Measurements from ENCODE around the gene DIABLO. TPM values are rescaled to one million over a fixed set of nuclear protein-coding genes. Genes with fewer than 3 reads are reported as not detected.

Gene DIABLO
- total RNA-seq, 1 experiment from 2014 or later, result 60.1 TPM

GRCh38 chr12:122200541-122201175, 25.2 kb downstream of the DIABLO start:
- no peak for DNase-seq (ENCODE audit: low read depth, low spot score)
- Histone ChIP-seq H3K9me3 (ENCODE audit: control insufficient read depth in 1 of 2, insufficient read depth in 1 of 2, low read depth in 1 of 2, low read length in 2 of 2) (peaks cover 0 to 4% of the 10 kb centered on the region in 2 experiments; a peak in 2 of 4 replicates), H3K27me3 (ENCODE audit: insufficient read depth, low read length) (no peaks in the 10 kb centered on the region), H3K36me3 (ENCODE audit: control insufficient read depth in 1 of 2, insufficient read depth in 2 of 2, low read length in 2 of 2) (no peaks in the 10 kb centered on the region), H3K4me1 (ENCODE audit: control insufficient read depth in 1 of 2, insufficient read depth in 2 of 2, low read length in 2 of 2) (peaks cover 2 to 30% of the 10 kb centered on the region in 2 experiments; a peak in 3 of 4 replicates), H2AFZ (ENCODE audit: low read depth, low read length, poor library complexity, severe bottlenecking) (no peak overlapping the region), H3K27ac (ENCODE audit: low read depth, low read length) (no peak overlapping the region), H3K9ac (ENCODE audit: low read length) (no peak overlapping the region), H3K4me3 (replicated peaks in 1 of 2; ENCODE audit: low read depth in 1 of 2, low read length in 2 of 2) (no peak overlapping the region), H3K9me2 (ENCODE audit: insufficient read depth) (no peaks in the 10 kb centered on the region), H3K4me2 (ENCODE audit: low read length) (no peak overlapping the region), H4K20me1 (ENCODE audit: insufficient read depth) (no peaks in the 10 kb centered on the region), H3K79me2 (ENCODE audit: insufficient read depth, low read length) (no peaks in the 10 kb centered on the region)
- no peak for ATAC-seq
- ChIA-PET CTCF (no interaction called here), POLR2A (no interaction called here), RAD21 (ENCODE audit: low non-redundant PET in 1 of 2, low total read pairs in 2 of 2, uncharacterized antibody in 2 of 2, unreplicated experiment in 2 of 2) (no interaction called here)
- intact Hi-C loops (cut with micrococcal nuclease), result no loop called here
- no TSS peak for BruUV-seq (replicated peaks)
- TF ChIP-seq CTCF (IDR thresholded peaks at IDR 0.05 in 2 of 3, conservative IDR thresholded peaks at IDR 0.05 in 1 of 3; ENCODE audit: borderline replicate concordance in 1 of 3, insufficient read depth in 1 of 3, low read depth in 2 of 3, low read length in 2 of 3) (peak in 2 of 3 experiments; percentile 13 to 33; a peak in 2 of 6 replicates), SP1 (IDR thresholded peaks at IDR 0.05; ENCODE audit: low read depth) (no peak)

- Histone ChIP-seq H3K4me1 (ENCODE audit: control insufficient read depth in 1 of 2, insufficient read depth in 2 of 2, low read length in 2 of 2) (peaks cover 2 to 21% of the 10 kb centered on the region in 2 experiments; a peak in 3 of 4 replicates), H3K4me3 (replicated peaks in 1 of 2; ENCODE audit: low read depth in 1 of 2, low read length in 2 of 2) (no peak overlapping the region), H3K9me3 (ENCODE audit: control insufficient read depth in 1 of 2, insufficient read depth in 1 of 2, low read depth in 1 of 2, low read length in 2 of 2) (peaks cover 0 to 10% of the 10 kb centered on the region in 2 experiments; a peak in 2 of 4 replicates), H3K4me2 (ENCODE audit: low read length) (no peak overlapping the region), H3K9me2 (ENCODE audit: insufficient read depth) (no peaks in the 10 kb centered on the region), H2AFZ (ENCODE audit: low read depth, low read length, poor library complexity, severe bottlenecking) (no peak overlapping the region), H3K36me3 (ENCODE audit: control insufficient read depth in 1 of 2, insufficient read depth in 2 of 2, low read length in 2 of 2) (no peaks in the 10 kb centered on the region), H3K9ac (ENCODE audit: low read length) (no peak overlapping the region), H4K20me1 (ENCODE audit: insufficient read depth) (no peaks in the 10 kb centered on the region), H3K79me2 (ENCODE audit: insufficient read depth, low read length) (no peaks in the 10 kb centered on the region), H3K27ac (ENCODE audit: low read depth, low read length) (no peak overlapping the region), H3K27me3 (ENCODE audit: insufficient read depth, low read length) (no peaks in the 10 kb centered on the region)
- ChIA-PET CTCF (interaction anchor here (0.5 kb wide), 1 partner anchor 67 kb away, joined by 4 read pairs; no protein-coding TSS in a partner anchor), RAD21 (ENCODE audit: low non-redundant PET in 1 of 2, low total read pairs in 2 of 2, uncharacterized antibody in 2 of 2, unreplicated experiment in 2 of 2) (no interaction called here), POLR2A (no interaction called here)
- intact Hi-C loops (cut with micrococcal nuclease), result no loop called here
- TF ChIP-seq EZH2 (IDR thresholded peaks at IDR 0.05) (no peak), POLR2A (IDR thresholded peaks at IDR 0.05; ENCODE audit: borderline replicate concordance, extremely low read depth, insufficient read depth, insufficient read length) (no peak), FOSL1 (IDR thresholded peaks at IDR 0.05; ENCODE audit: low read depth) (no peak), EZH2phosphoT487 (IDR thresholded peaks at IDR 0.05; ENCODE audit: borderline replicate concordance) (no peak), ZBTB33 (IDR thresholded peaks at IDR 0.05; ENCODE audit: extremely low read depth, insufficient replicate concordance, low read length) (no peak)
- DNase-seq (ENCODE audit: low read depth, low spot score) (no peak), ATAC-seq (no peak)
- BruUV-seq (replicated peaks), result no TSS peak
Measured at GRCh38 chr12:122199484-122200355, 26.1 kb downstream of the DIABLO start.

Data from HCT116 (cell line).